HepG2 (cell line): ENCODE measurements around the gene ITGB7. TPM values are rescaled to one million over a fixed set of nuclear protein-coding genes. Genes with fewer than 3 reads are reported as not detected.

ENCODE experiments used
- BCL6 ChIP-seq: IDR thresholded peaks from 2 replicates; pipeline ENCODE4 v1.6.1; 2016; ENCODE audit warnings: missing genetic modification reagents, missing compliant biosample characterization
- CBX5 ChIP-seq: sonication (generic); formaldehyde crosslinking; IDR thresholded peaks from 2 replicates; pipeline ENCODE4 v1.4.0; 2020; ENCODE audit warnings: missing genetic modification reagents, borderline replicate concordance
- CHD2 ChIP-seq: IDR thresholded peaks from 2 replicates; pipeline ENCODE4 v1.6.1; 2011; ENCODE audit warnings: low read depth, low read length, improper control_type of control experiment
- FOXJ3 ChIP-seq: sonication (generic); formaldehyde crosslinking; IDR thresholded peaks from 2 replicates; pipeline ENCODE4 v1.4.0; 2020; ENCODE audit warnings: missing genetic modification reagents, mild to moderate bottlenecking, borderline replicate concordance
- GPBP1L1 ChIP-seq: sonication (generic); formaldehyde crosslinking; IDR thresholded peaks from 2 replicates; pipeline ENCODE4 v1.5.0; 2020; ENCODE audit warnings: mild to moderate bottlenecking, missing genetic modification reagents
- KLF13 ChIP-seq: sonication (generic); formaldehyde crosslinking; IDR thresholded peaks from 2 replicates; pipeline ENCODE4 v1.4.0; 2020; ENCODE audit warnings: mild to moderate bottlenecking, missing genetic modification reagents
- MTF2 ChIP-seq: sonication (generic); formaldehyde crosslinking; IDR thresholded peaks from 2 replicates; pipeline ENCODE4 v1.5.0; 2020; ENCODE audit warnings: missing genetic modification reagents, borderline replicate concordance
- POLR2G ChIP-seq: fragments of 200-400 bp; formaldehyde crosslinking; IDR thresholded peaks from 2 replicates; pipeline ENCODE4 v1.6.1; 2018; ENCODE audit warnings: mild to moderate bottlenecking, low read depth, low read length, moderate library complexity
- PREB ChIP-seq: sonication (generic); formaldehyde crosslinking; IDR thresholded peaks from 2 replicates; pipeline ENCODE4 v1.4.0; 2020; ENCODE audit warnings: missing genetic modification reagents
- ZFY ChIP-seq: sonication (generic); formaldehyde crosslinking; IDR thresholded peaks from 2 replicates; pipeline ENCODE4 v1.4.0; 2020; ENCODE audit warnings: missing genetic modification reagents
- ZNF225 ChIP-seq: sonication (generic); formaldehyde crosslinking; IDR thresholded peaks from 2 replicates; pipeline ENCODE4 v1.4.0; 2020; ENCODE audit warnings: mild to moderate bottlenecking, missing genetic modification reagents
- polyA plus RNA-seq, 8 experiments: library from polyadenylated mRNA; depleted of rRNA in 3 of 8; stranded (reverse) in 7 of 8; unstranded in 1 of 8; fragments of >200 nt; fragmentation: Illumina TruSeq in 4 of 8; extraction: Trizol in 4 of 8; gene quantifications; 2 replicates each; pipeline versions ENCODE4 v1.2.1 to v1.2.3, GENCODE V29; 2011 to 2016; ENCODE audit warnings: low read depth in 4 of 8, missing spikeins in 1 of 8, mixed read lengths in 1 of 8; ENCODE audit not compliant: insufficient read depth in 1 of 8
- total RNA-seq, 5 experiments: library from RNA; depleted of rRNA; stranded (reverse); fragments of >200 nt; fragmentation: Illumina TruSeq; extraction: Trizol; gene quantifications; 2 replicates each; pipeline ENCODE4 v1.2.3, GENCODE V29; 2016; ENCODE audit warnings: low read depth in 1 of 5
- TF ChIP-seq, protein P1 (sequence below): sonication (generic); formaldehyde crosslinking; IDR thresholded peaks from 2 replicates; pipeline ENCODE4 v1.8.1; 2023; ENCODE audit warnings: mild to moderate bottlenecking, inconsistent platforms, moderate library complexity, missing genetic modification reagents, borderline replicate concordance
- TF ChIP-seq, protein P2 (sequence below): sonication (generic); formaldehyde crosslinking; IDR thresholded peaks from 2 replicates; pipeline ENCODE4 v1.9.0; 2021; ENCODE audit warnings: missing genetic modification reagents, borderline replicate concordance
- TF ChIP-seq, protein P3 (sequence below): sonication (generic); formaldehyde crosslinking; IDR thresholded peaks from 2 replicates; pipeline ENCODE4 v1.4.0; 2020; ENCODE audit warnings: missing genetic modification reagents, borderline replicate concordance
- TF ChIP-seq, protein P4 (sequence below): sonication (generic); formaldehyde crosslinking; IDR thresholded peaks from 2 replicates; pipeline ENCODE4 v1.4.0; 2020; ENCODE audit warnings: missing genetic modification reagents
- TF ChIP-seq, protein P5 (sequence below): sonication (generic); formaldehyde crosslinking; IDR thresholded peaks from 2 replicates; pipeline ENCODE4 v1.4.0; 2020; ENCODE audit warnings: missing genetic modification reagents

ITGB7 gene
- total and polyA plus RNA-seq, 2 of the 13 experiments (the other 11 are each of a cell fraction or from before 2014, with no cell fraction given) = 0.16 to 0.18 TPM

- TF ChIP-seq PREB (CRISPR knock-in tag) = no peak
- TF ChIP-seq, protein P1, sequence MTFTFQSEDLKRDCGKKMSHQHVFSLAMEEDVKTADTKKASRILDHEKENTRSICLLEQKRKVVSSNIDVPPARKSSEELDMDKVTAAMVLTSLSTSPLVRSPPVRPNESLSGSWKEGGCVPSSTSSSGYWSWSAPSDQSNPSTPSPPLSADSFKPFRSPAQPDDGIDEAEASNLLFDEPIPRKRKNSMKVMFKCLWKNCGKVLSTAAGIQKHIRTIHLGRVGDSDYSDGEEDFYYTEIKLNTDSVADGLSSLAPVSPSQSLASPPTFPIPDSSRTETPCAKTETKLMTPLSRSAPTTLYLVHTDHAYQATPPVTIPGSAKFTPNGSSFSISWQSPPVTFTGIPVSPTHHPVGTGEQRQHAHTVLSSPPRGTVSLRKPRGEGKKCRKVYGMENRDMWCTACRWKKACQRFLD = no peak
- TF ChIP-seq GPBP1L1 = no peak
- TF ChIP-seq, protein P2, sequence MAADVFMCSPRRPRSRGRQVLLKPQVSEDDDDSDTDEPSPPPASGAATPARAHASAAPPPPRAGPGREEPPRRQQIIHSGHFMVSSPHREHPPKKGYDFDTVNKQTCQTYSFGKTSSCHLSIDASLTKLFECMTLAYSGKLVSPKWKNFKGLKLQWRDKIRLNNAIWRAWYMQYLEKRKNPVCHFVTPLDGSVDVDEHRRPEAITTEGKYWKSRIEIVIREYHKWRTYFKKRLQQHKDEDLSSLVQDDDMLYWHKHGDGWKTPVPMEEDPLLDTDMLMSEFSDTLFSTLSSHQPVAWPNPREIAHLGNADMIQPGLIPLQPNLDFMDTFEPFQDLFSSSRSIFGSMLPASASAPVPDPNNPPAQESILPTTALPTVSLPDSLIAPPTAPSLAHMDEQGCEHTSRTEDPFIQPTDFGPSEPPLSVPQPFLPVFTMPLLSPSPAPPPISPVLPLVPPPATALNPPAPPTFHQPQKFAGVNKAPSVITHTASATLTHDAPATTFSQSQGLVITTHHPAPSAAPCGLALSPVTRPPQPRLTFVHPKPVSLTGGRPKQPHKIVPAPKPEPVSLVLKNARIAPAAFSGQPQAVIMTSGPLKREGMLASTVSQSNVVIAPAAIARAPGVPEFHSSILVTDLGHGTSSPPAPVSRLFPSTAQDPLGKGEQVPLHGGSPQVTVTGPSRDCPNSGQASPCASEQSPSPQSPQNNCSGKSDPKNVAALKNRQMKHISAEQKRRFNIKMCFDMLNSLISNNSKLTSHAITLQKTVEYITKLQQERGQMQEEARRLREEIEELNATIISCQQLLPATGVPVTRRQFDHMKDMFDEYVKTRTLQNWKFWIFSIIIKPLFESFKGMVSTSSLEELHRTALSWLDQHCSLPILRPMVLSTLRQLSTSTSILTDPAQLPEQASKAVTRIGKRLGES = no peak
- TF ChIP-seq ZNF225 (CRISPR knock-in tag) = no peak
- TF ChIP-seq BCL6 (CRISPR knock-in tag) = no peak
- peak; percentile 30; the same call in 1 of the 2 replicates for TF ChIP-seq ZFY (CRISPR knock-in tag)
- TF ChIP-seq, protein P3, sequence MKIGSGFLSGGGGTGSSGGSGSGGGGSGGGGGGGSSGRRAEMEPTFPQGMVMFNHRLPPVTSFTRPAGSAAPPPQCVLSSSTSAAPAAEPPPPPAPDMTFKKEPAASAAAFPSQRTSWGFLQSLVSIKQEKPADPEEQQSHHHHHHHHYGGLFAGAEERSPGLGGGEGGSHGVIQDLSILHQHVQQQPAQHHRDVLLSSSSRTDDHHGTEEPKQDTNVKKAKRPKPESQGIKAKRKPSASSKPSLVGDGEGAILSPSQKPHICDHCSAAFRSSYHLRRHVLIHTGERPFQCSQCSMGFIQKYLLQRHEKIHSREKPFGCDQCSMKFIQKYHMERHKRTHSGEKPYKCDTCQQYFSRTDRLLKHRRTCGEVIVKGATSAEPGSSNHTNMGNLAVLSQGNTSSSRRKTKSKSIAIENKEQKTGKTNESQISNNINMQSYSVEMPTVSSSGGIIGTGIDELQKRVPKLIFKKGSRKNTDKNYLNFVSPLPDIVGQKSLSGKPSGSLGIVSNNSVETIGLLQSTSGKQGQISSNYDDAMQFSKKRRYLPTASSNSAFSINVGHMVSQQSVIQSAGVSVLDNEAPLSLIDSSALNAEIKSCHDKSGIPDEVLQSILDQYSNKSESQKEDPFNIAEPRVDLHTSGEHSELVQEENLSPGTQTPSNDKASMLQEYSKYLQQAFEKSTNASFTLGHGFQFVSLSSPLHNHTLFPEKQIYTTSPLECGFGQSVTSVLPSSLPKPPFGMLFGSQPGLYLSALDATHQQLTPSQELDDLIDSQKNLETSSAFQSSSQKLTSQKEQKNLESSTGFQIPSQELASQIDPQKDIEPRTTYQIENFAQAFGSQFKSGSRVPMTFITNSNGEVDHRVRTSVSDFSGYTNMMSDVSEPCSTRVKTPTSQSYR = no peak
- TF ChIP-seq CHD2 = no peak
- no peak for TF ChIP-seq KLF13 (CRISPR knock-in tag)
- TF ChIP-seq, protein P4, sequence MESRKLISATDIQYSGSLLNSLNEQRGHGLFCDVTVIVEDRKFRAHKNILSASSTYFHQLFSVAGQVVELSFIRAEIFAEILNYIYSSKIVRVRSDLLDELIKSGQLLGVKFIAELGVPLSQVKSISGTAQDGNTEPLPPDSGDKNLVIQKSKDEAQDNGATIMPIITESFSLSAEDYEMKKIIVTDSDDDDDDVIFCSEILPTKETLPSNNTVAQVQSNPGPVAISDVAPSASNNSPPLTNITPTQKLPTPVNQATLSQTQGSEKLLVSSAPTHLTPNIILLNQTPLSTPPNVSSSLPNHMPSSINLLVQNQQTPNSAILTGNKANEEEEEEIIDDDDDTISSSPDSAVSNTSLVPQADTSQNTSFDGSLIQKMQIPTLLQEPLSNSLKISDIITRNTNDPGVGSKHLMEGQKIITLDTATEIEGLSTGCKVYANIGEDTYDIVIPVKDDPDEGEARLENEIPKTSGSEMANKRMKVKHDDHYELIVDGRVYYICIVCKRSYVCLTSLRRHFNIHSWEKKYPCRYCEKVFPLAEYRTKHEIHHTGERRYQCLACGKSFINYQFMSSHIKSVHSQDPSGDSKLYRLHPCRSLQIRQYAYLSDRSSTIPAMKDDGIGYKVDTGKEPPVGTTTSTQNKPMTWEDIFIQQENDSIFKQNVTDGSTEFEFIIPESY (CRISPR knock-in tag) = peak; percentile 85
- TF ChIP-seq, protein P5, sequence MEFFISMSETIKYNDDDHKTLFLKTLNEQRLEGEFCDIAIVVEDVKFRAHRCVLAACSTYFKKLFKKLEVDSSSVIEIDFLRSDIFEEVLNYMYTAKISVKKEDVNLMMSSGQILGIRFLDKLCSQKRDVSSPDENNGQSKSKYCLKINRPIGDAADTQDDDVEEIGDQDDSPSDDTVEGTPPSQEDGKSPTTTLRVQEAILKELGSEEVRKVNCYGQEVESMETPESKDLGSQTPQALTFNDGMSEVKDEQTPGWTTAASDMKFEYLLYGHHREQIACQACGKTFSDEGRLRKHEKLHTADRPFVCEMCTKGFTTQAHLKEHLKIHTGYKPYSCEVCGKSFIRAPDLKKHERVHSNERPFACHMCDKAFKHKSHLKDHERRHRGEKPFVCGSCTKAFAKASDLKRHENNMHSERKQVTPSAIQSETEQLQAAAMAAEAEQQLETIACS (CRISPR knock-in tag) = no peak
- 0 out of 2 replicates have a peak, but pooled peaks have one; percentile 21 for TF ChIP-seq CBX5 (CRISPR knock-in tag)
- no peak for TF ChIP-seq MTF2 (CRISPR knock-in tag)
- peak; percentile 50 for TF ChIP-seq POLR2G
- TF ChIP-seq FOXJ3 = no peak
These were observed 16.8 kb downstream of the ITGB7 start (continued) for GRCh38 chr12:53190108-53190729.
